A549 (cell line): ENCODE data around the gene CSMD2. TPM values are rescaled to one million over a fixed set of nuclear protein-coding genes. Genes with fewer than 3 reads are reported as not detected.

Source experiments
- ATAC-seq, 2 experiments: fragments of 200-7000 bp in 1 of 2; fragments of >200 bp in 1 of 2; cut with Nextera tagmentation in 1 of 2; cut with Tn5 transposase in 1 of 2; 3 replicates each; pipeline versions ENCODE4 v1.8.0 to v1.9.1; 2018 to 2020; ENCODE audit warnings: mild to moderate bottlenecking in 1 of 2, moderate library complexity in 1 of 2
- CTCF ChIA-PET: fragments of 300-600 bp; sonication (Branson Sonifier 250); formaldehyde crosslinking; extraction: SDS; loops from one replicate; lab custom pipeline; 2021; ENCODE audit warnings: antibody characterized with exemption, inconsistent platforms; lab: Yijun Ruan, JAX
- POLR2A ChIA-PET: fragments of 350-600 bp; formaldehyde crosslinking; extraction: SDS; loops from one replicate; lab custom pipeline; 2021; ENCODE audit warnings: antibody characterized with exemption, inconsistent platforms; lab: Yijun Ruan, JAX
- DNase-seq, 2 experiments: peaks; one replicate each; pipeline versions ENCODE4 v3.0.0 to v3.0.0-alpha.2; 2011 to 2016; ENCODE audit warnings: low read depth in 1 of 2, low spot score in 1 of 2
- FAIRE-seq: peaks from 2 replicates; lab custom pipeline; 2011; peaks lifted over from hg19 to GRCh38; lab: Jason Lieb, UNC
- H3K27ac ChIP-seq, 2 experiments: fragments of >200 bp; sonication (Bioruptor Twin); formaldehyde crosslinking; 3 replicates each; pipeline ENCODE4 v1.5.1; 2016 to 2017
- H3K4me1 ChIP-seq: fragments of >200 bp; sonication (Bioruptor Twin); formaldehyde crosslinking; 3 replicates; pipeline ENCODE4 v1.6.1; 2016
- H3K4me2 ChIP-seq: fragments of >200 bp; sonication (Bioruptor Twin); formaldehyde crosslinking; 3 replicates; pipeline ENCODE4 v1.6.1; 2016
- H3K4me3 ChIP-seq: fragments of >200 bp; sonication (Bioruptor Twin); formaldehyde crosslinking; 3 replicates; pipeline ENCODE4 v1.5.1; 2016
- H3K9me3 ChIP-seq: fragments of >200 bp; sonication (Bioruptor Twin); formaldehyde crosslinking; 3 replicates; pipeline ENCODE4 v1.6.1; 2016
- BCL3 ChIP-seq: fragments of >200 bp; sonication (Bioruptor Twin); formaldehyde crosslinking; IDR thresholded peaks from 3 replicates; pipeline ENCODE4 v1.6.1; 2016
- CBX2 ChIP-seq: fragments of 200-600 bp; sonication (generic); IDR thresholded peaks from 2 replicates; pipeline ENCODE4 v1.6.1; 2016; ENCODE audit warnings: low read depth, mild to moderate bottlenecking, borderline replicate concordance
- CEBPB ChIP-seq, 2 experiments: fragments of >200 bp in 1 of 2; sonication (Bioruptor Twin) in 1 of 2; formaldehyde crosslinking in 1 of 2; IDR thresholded peaks; 2 replicates each; pipeline ENCODE4 v1.6.1; 2012 to 2016
- CTCF ChIP-seq: fragments of >200 bp; sonication (Bioruptor Twin); formaldehyde crosslinking; IDR thresholded peaks from 3 replicates; pipeline ENCODE4 v1.5.1; 2016
- EHMT2 ChIP-seq: fragments of 200-600 bp; sonication (generic); IDR thresholded peaks from 2 replicates; pipeline ENCODE4 v1.6.1; 2016; ENCODE audit warnings: antibody characterized with exemption, low read depth, mild to moderate bottlenecking, moderate library complexity
- ELK1 ChIP-seq: fragments of 150-350 bp; IDR thresholded peaks from 2 replicates; pipeline ENCODE4 v1.6.1; 2014; ENCODE audit warnings: low read depth, mild to moderate bottlenecking, low read length
- ESRRA ChIP-seq: fragments of 150-350 bp; IDR thresholded peaks from 2 replicates; pipeline ENCODE4 v1.6.1; 2014; ENCODE audit warnings: mild to moderate bottlenecking, low read length, borderline replicate concordance
- FOSB ChIP-seq: fragments of 250-450 bp; sonication (Bioruptor Pico); IDR thresholded peaks from 2 replicates; pipeline ENCODE4 v1.5.0; 2020; ENCODE audit warnings: mild to moderate bottlenecking, moderate library complexity
- FOSL2 ChIP-seq, 2 experiments: fragments of 450-650 bp in 1 of 2; fragments of >200 bp in 1 of 2; sonication (Bioruptor Twin) in 1 of 2; formaldehyde crosslinking; IDR thresholded peaks; 2 replicates each; pipeline versions ENCODE4 v1.5.0 to v1.6.1; 2016 to 2020; ENCODE audit warnings: mild to moderate bottlenecking in 1 of 2, moderate library complexity in 1 of 2
- FOXS1 ChIP-seq: fragments of 250-450 bp; sonication (Bioruptor Pico); IDR thresholded peaks from 2 replicates; pipeline ENCODE4 v1.5.0; 2020; ENCODE audit warnings: mild to moderate bottlenecking, moderate library complexity
- GATA3 ChIP-seq: IDR thresholded peaks from 2 replicates; pipeline ENCODE4 v1.6.1; 2012; ENCODE audit warnings: borderline replicate concordance
- HEYL ChIP-seq: fragments of 250-450 bp; sonication (Bioruptor Pico); IDR thresholded peaks from 2 replicates; pipeline ENCODE4 v1.8.0; 2021; ENCODE audit warnings: mild to moderate bottlenecking, moderate library complexity
- HOXA7 ChIP-seq: fragments of 250-450 bp; sonication (Bioruptor Pico); IDR thresholded peaks from 2 replicates; pipeline ENCODE4 v1.5.0; 2020; ENCODE audit warnings: mild to moderate bottlenecking, moderate library complexity
- HOXB13 ChIP-seq: fragments of 250-450 bp; sonication (Bioruptor Pico); IDR thresholded peaks from 2 replicates; pipeline ENCODE4 v1.5.0; 2020; ENCODE audit warnings: low read depth, mild to moderate bottlenecking, moderate library complexity
- HOXB5 ChIP-seq: fragments of 250-450 bp; sonication (Bioruptor Pico); IDR thresholded peaks from 2 replicates; pipeline ENCODE4 v1.5.0; 2020; ENCODE audit warnings: mild to moderate bottlenecking, moderate library complexity
- JUN ChIP-seq, 2 experiments: fragments of >200 bp; sonication (Bioruptor Twin); formaldehyde crosslinking; IDR thresholded peaks; 2 replicates in 1 of 2; 3 replicates in 1 of 2; pipeline ENCODE4 v1.6.1; 2016 to 2017
- KDM5A ChIP-seq: fragments of 200-600 bp; sonication (generic); IDR thresholded peaks from 2 replicates; pipeline ENCODE4 v1.6.1; 2016; ENCODE audit warnings: antibody characterized with exemption, mild to moderate bottlenecking
- MAFK ChIP-seq: fragments of 450-650 bp; IDR thresholded peaks from 2 replicates; pipeline ENCODE4 v1.6.1; 2014; ENCODE audit not compliant: partially characterized antibody
- MAZ ChIP-seq: fragments of 150-350 bp; IDR thresholded peaks from 2 replicates; pipeline ENCODE4 v1.6.1; 2014; ENCODE audit warnings: antibody characterized with exemption, low read depth, low read length, borderline replicate concordance
- NFE2L2 ChIP-seq: fragments of 150-350 bp; conservative IDR thresholded peaks from 2 replicates; pipeline ENCODE4 v1.6.1; 2014; ENCODE audit warnings: low read length
- NPAS2 ChIP-seq: fragments of 250-450 bp; sonication (Bioruptor Pico); IDR thresholded peaks from 2 replicates; pipeline ENCODE4 v1.8.0; 2022; ENCODE audit warnings: mild to moderate bottlenecking, moderate library complexity, borderline replicate concordance
- PHF8 ChIP-seq: fragments of 200-600 bp; sonication (generic); IDR thresholded peaks from 2 replicates; pipeline ENCODE4 v1.6.1; 2016; ENCODE audit warnings: low read depth, mild to moderate bottlenecking, antibody characterized with exemption, moderate library complexity, borderline replicate concordance
- POLR2AphosphoS2 ChIP-seq: conservative IDR thresholded peaks from 2 replicates; pipeline ENCODE4 v1.6.1; 2012; ENCODE audit warnings: low read length, improper control_type of control experiment, inconsistent platforms
- RARB ChIP-seq: fragments of 250-450 bp; sonication (Bioruptor Pico); IDR thresholded peaks from 2 replicates; pipeline ENCODE4 v1.8.0; 2021; ENCODE audit warnings: mild to moderate bottlenecking, moderate library complexity
- RFX5 ChIP-seq: fragments of 450-650 bp; IDR thresholded peaks from 2 replicates; pipeline ENCODE4 v1.7.1; 2014; ENCODE audit warnings: antibody characterized with exemption, mild to moderate bottlenecking, moderate library complexity
- SREBF2 ChIP-seq: fragments of 450-650 bp; IDR thresholded peaks from 2 replicates; pipeline ENCODE4 v1.6.1; 2014; ENCODE audit warnings: mild to moderate bottlenecking, moderate library complexity
- TP53 ChIP-seq: fragments of 250-450 bp; sonication (Bioruptor Pico); IDR thresholded peaks from 2 replicates; pipeline ENCODE4 v1.5.0; 2021; ENCODE audit warnings: mild to moderate bottlenecking, moderate library complexity
- ZC3H11A ChIP-seq: fragments of 450-650 bp; IDR thresholded peaks from 2 replicates; pipeline ENCODE4 v1.6.1; 2014; ENCODE audit warnings: antibody characterized with exemption, mild to moderate bottlenecking
- ZFP36 ChIP-seq: fragments of 450-650 bp; IDR thresholded peaks from 2 replicates; pipeline ENCODE4 v1.6.1; 2014; ENCODE audit warnings: borderline replicate concordance; ENCODE audit not compliant: partially characterized antibody
- ZNF302 ChIP-seq: fragments of 250-450 bp; sonication (Bioruptor Pico); IDR thresholded peaks from 2 replicates; pipeline ENCODE4 v1.9.0; 2021; ENCODE audit warnings: inconsistent platforms, mild to moderate bottlenecking, moderate library complexity
- ZSCAN20 ChIP-seq: fragments of 250-450 bp; sonication (Bioruptor Pico); IDR thresholded peaks from 2 replicates; pipeline ENCODE4 v1.8.0; 2022; ENCODE audit warnings: mild to moderate bottlenecking, moderate library complexity
- WGBS: methylation state at CpG from one replicate; pipeline ENCODE4 v1.1.6; 2017; ENCODE audit errors: missing lambda C conversion rate; 5-methylcytosine and 5-hydroxymethylcytosine counted together
- polyA plus RNA-seq, 4 experiments: library from polyadenylated mRNA; depleted of rRNA in 3 of 4; stranded (reverse); fragments of >200 nt; fragmentation: RNase III in 1 of 4; extraction: RNeasy Plus Mini Kit Qiagen cat#74134 plus additional on column Dnase treatment in 1 of 4; gene quantifications; 2 replicates in 3 of 4; 3 replicates in 1 of 4; pipeline ENCODE4 v1.2.3, GENCODE V29; 2011 to 2017

Gene CSMD2
- polyA plus RNA-seq, 2 of the 4 experiments (the other 2 are of a cell fraction) = not detected

GRCh38 chr1:34029954-34030353, 135.1 kb downstream of the CSMD2 start:
- POLR2A ChIA-PET = no interaction called here
- DNase-seq (no peak), FAIRE-seq (no peak), ATAC-seq (no peak)
- 0% methylated on average over 2 of the region's 2 CpGs for WGBS
- no peak overlapping the region for H3K4me3 ChIP-seq
- H3K4me1 ChIP-seq = no peaks in the 10 kb centered on the region
- CTCF ChIA-PET = no interaction called here
- TF ChIP-seq ZFP36 (no peak), ZNF302 (CRISPR knock-in tag) (no peak)
- no peak overlapping the region for H3K27ac ChIP-seq
- H3K4me2 ChIP-seq = no peak overlapping the region
- H3K9me3 ChIP-seq = no peaks in the 10 kb centered on the region

GRCh38 chr1:34029515-34029914, 135.5 kb downstream of the CSMD2 start:
- no peak for TF ChIP-seq HEYL
- no peak for TF ChIP-seq RARB (CRISPR knock-in tag)
- TF ChIP-seq ZSCAN20 (CRISPR knock-in tag) = no peak
- no peak for TF ChIP-seq JUN (IDR thresholded peaks at IDR 0.05)
- no peak for TF ChIP-seq MAZ
- TF ChIP-seq CBX2 = no peak
- no peak for TF ChIP-seq ZC3H11A
- no peak for TF ChIP-seq NPAS2 (CRISPR knock-in tag)
- no peak for TF ChIP-seq FOSB (CRISPR knock-in tag)
- no peak for TF ChIP-seq ZNF302 (CRISPR knock-in tag)
- TF ChIP-seq ELK1 = no peak
- no peak for TF ChIP-seq POLR2AphosphoS2
- TF ChIP-seq FOSL2 (IDR thresholded peaks at IDR 0.05) = no peak
- no peak for TF ChIP-seq FOSL2 (CRISPR knock-in tag; IDR thresholded peaks at IDR 0.05)
- TF ChIP-seq FOXS1 = no peak
- no peak for TF ChIP-seq MAFK
- H3K27ac ChIP-seq = no peak overlapping the region
- H3K4me2 ChIP-seq = no peak overlapping the region
- ATAC-seq (no peak), FAIRE-seq (no peak), DNase-seq (no peak)
- no peaks in the 10 kb centered on the region for H3K9me3 ChIP-seq
- no peak overlapping the region for H3K4me3 ChIP-seq
- 0% methylated on average over 2 of the region's 3 CpGs for WGBS
- no peaks in the 10 kb centered on the region for H3K4me1 ChIP-seq
- ChIA-PET POLR2A (no interaction called here), CTCF (no interaction called here)

GRCh38 chr1:34028381-34029055, 136.5 kb downstream of the CSMD2 start:
- no peak overlapping the region for H3K27ac ChIP-seq
- ChIA-PET POLR2A (no interaction called here), CTCF (no interaction called here)
- no peaks in the 10 kb centered on the region for H3K4me1 ChIP-seq
- DNase-seq (no peak), FAIRE-seq (no peak)
- H3K4me3 ChIP-seq = no peak overlapping the region
- no peak for TF ChIP-seq ZFP36
- TF ChIP-seq EHMT2 = no peak
- no peak for TF ChIP-seq CTCF
- no peak for TF ChIP-seq CEBPB (IDR thresholded peaks at IDR 0.05)
- no peak for TF ChIP-seq HOXB13 (CRISPR knock-in tag)
- TF ChIP-seq HOXA7 = no peak
- TF ChIP-seq SREBF2 = no peak
- TF ChIP-seq HOXB5 = no peak
- TF ChIP-seq ESRRA = no peak
- no peak for TF ChIP-seq BCL3
- TF ChIP-seq PHF8 = no peak
- TF ChIP-seq KDM5A = no peak
- TF ChIP-seq RFX5 = no peak
- TF ChIP-seq TP53 = no peak
- TF ChIP-seq GATA3 = no peak
- no peak for TF ChIP-seq NFE2L2
- TF ChIP-seq ZNF302 (CRISPR knock-in tag) = no peak
- TF ChIP-seq, all 56 proteins: peak for 0
- 26% methylated on average over 11 of the region's 11 CpGs for WGBS
- ATAC-seq = no peak
- Histone ChIP-seq H3K9me3 (no peaks in the 10 kb centered on the region), H3K4me2 (no peak overlapping the region)
